MCF 10A (cell line): Measurements from ENCODE around the gene PRRX1. TPM values are rescaled to one million over a fixed set of nuclear protein-coding genes. Genes with fewer than 3 reads are reported as not detected.

Experiments
- BruUV-seq: library from RNA; stranded (reverse); fragments of 400-500 nt; replicated peaks from 2 replicates; lab custom pipeline; 2021; lab: Mats Ljungman, UMichigan
- CTCF ChIA-PET: fragments of 300-600 bp; sonication (Branson Sonifier 250); formaldehyde crosslinking; extraction: SDS; loops from one replicate; lab custom pipeline; 2021; ENCODE audit warnings: antibody characterized with exemption, inconsistent platforms; lab: Yijun Ruan, JAX
- POLR2A ChIA-PET: fragments of 300-600, 350-650 bp; sonication (Branson Sonifier 250); formaldehyde crosslinking; extraction: SDS; loops from one replicate; lab custom pipeline; 2020; ENCODE audit warnings: antibody characterized with exemption, inconsistent platforms; lab: Yijun Ruan, JAX
- DNase-seq: peaks from one replicate; pipeline ENCODE4 v3.0.0-alpha.2; 2018; ENCODE audit not compliant: unreplicated experiment
- H3K27ac Mint-ChIP-seq: one replicate; pipeline ENCODE4 v1.8.0; 2022; ENCODE audit warnings: mild to moderate bottlenecking, low read depth, mixed read lengths; ENCODE audit not compliant: unreplicated experiment
- H3K27me3 Mint-ChIP-seq: one replicate; pipeline ENCODE4 v1.8.0; 2022; ENCODE audit warnings: mixed read lengths; ENCODE audit not compliant: insufficient read depth, unreplicated experiment
- H3K36me3 Mint-ChIP-seq: one replicate; pipeline ENCODE4 v1.8.0; 2022; ENCODE audit warnings: mild to moderate bottlenecking, moderate library complexity, mixed read lengths; ENCODE audit not compliant: insufficient read depth, unreplicated experiment
- H3K4me1 Mint-ChIP-seq: one replicate; pipeline ENCODE4 v1.8.0; 2022; ENCODE audit warnings: mixed read lengths; ENCODE audit not compliant: insufficient read depth, unreplicated experiment
- H3K4me3 Mint-ChIP-seq: one replicate; pipeline ENCODE4 v1.8.0; 2022; ENCODE audit warnings: mild to moderate bottlenecking, moderate library complexity, mixed read lengths; ENCODE audit not compliant: unreplicated experiment
- H3K9me3 Mint-ChIP-seq: one replicate; pipeline ENCODE4 v1.8.0; 2022; ENCODE audit warnings: mixed read lengths; ENCODE audit not compliant: unreplicated experiment
- intact Hi-C: fragments of 100-400 bp; cut with micrococcal nuclease; formaldehyde crosslinking; loops from 2 replicates; pipeline ENCODE4 v1.14.1; 2022
- total RNA-seq: library from RNA; stranded (reverse); gene quantifications from 2 replicates; pipeline ENCODE4 v1.2.3, GENCODE V29; 2022
- TF ChIP-seq, protein P1 (sequence below): fragments of 200-600 bp; IDR thresholded peaks from one replicate; pipeline ENCODE4 v1.8.0; 2022; ENCODE audit warnings: antibody characterized with exemption, mild to moderate bottlenecking; ENCODE audit not compliant: unreplicated experiment

The PRRX1 gene
- total RNA-seq, 1 experiment from 2014 or later: not detected

- H3K4me1 Mint-ChIP-seq: no peaks in the 10 kb centered on the region
- H3K27me3 Mint-ChIP-seq: no peaks in the 10 kb centered on the region
- no peak overlapping the region for H3K4me3 Mint-ChIP-seq
- TF ChIP-seq, protein P1, sequence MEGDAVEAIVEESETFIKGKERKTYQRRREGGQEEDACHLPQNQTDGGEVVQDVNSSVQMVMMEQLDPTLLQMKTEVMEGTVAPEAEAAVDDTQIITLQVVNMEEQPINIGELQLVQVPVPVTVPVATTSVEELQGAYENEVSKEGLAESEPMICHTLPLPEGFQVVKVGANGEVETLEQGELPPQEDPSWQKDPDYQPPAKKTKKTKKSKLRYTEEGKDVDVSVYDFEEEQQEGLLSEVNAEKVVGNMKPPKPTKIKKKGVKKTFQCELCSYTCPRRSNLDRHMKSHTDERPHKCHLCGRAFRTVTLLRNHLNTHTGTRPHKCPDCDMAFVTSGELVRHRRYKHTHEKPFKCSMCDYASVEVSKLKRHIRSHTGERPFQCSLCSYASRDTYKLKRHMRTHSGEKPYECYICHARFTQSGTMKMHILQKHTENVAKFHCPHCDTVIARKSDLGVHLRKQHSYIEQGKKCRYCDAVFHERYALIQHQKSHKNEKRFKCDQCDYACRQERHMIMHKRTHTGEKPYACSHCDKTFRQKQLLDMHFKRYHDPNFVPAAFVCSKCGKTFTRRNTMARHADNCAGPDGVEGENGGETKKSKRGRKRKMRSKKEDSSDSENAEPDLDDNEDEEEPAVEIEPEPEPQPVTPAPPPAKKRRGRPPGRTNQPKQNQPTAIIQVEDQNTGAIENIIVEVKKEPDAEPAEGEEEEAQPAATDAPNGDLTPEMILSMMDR: no peak
- no TSS peak for BruUV-seq
- ChIA-PET CTCF (interaction anchor here (0.6 to 2.1 kb wide), 4 partner anchors 14 to 255 kb away, joined by 3 to 13 read pairs (median 4); no protein-coding TSS in a partner anchor), POLR2A (interaction anchor here (0.6 kb wide), 1 partner anchor 1041 kb away, joined by 3 read pairs; no protein-coding TSS in a partner anchor)
- no peak for DNase-seq
- H3K36me3 Mint-ChIP-seq: no peaks in the 10 kb centered on the region
- intact Hi-C loops: no loop called here
- no peaks in the 10 kb centered on the region for H3K9me3 Mint-ChIP-seq
- H3K27ac Mint-ChIP-seq: no peak overlapping the region
Observed at GRCh38 chr1:170674986-170675385, 11.1 kb downstream of the PRRX1 start.

DNA sequence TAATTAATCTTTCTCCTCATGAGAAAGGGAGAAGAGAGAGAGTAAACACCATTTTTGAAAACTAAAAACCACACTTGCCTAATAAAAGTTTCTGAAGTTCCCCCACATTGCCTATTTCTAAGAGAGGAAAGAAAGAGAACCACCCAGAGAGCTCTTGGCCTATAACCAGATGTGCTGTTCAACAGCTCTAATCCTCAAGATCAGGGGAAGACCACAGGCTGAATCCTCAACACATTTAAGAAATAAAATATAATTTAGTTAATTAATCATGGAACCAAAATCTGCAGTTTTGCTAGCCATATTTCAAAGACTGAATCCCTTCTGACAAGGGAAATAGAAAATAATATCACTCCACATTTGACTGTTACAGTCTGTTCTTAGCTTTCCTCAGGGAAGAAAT is 11.9 kb downstream of the PRRX1 start:
- Mint-ChIP-seq H3K36me3 (no peaks in the 10 kb centered on the region), H3K9me3 (no peaks in the 10 kb centered on the region), H3K4me3 (no peak overlapping the region), H3K4me1 (peaks cover 4% of the 10 kb centered on the region), H3K27ac (no peak overlapping the region), H3K27me3 (no peaks in the 10 kb centered on the region)
- POLR2A ChIA-PET: no interaction called here
- no peak for DNase-seq
- intact Hi-C loops: no loop called here
- BruUV-seq: no TSS peak
- CTCF ChIA-PET: interaction anchor here (0.9 to 2.1 kb wide), 3 partner anchors 13 to 746 kb away, joined by 3 to 13 read pairs (median 4); no protein-coding TSS in a partner anchor
- TF ChIP-seq, protein P1: no peak

GRCh38 chr1:170676628-170677027 is 12.7 kb downstream of the PRRX1 start:
- POLR2A ChIA-PET: no interaction called here
- TF ChIP-seq, protein P1: no peak

GRCh38 chr1:170678027-170678600 is 14.2 kb downstream of the PRRX1 start:
- CTCF ChIA-PET: interaction anchor here (1.2 kb wide), 1 partner anchor 87 kb away, joined by 3 read pairs; no protein-coding TSS in a partner anchor
- H3K27me3 Mint-ChIP-seq: no peaks in the 10 kb centered on the region

More at GRCh38 chr1:170676628-170677027, 12.7 kb downstream of the PRRX1 start:
- no peak for DNase-seq
- intact Hi-C loops: no loop called here
- H3K27ac Mint-ChIP-seq: no peak overlapping the region
- H3K36me3 Mint-ChIP-seq: no peaks in the 10 kb centered on the region
- no peaks in the 10 kb centered on the region for H3K27me3 Mint-ChIP-seq
- H3K4me3 Mint-ChIP-seq: no peak overlapping the region
- H3K4me1 Mint-ChIP-seq: peaks cover 4% of the 10 kb centered on the region
- H3K9me3 Mint-ChIP-seq: no peaks in the 10 kb centered on the region
- no TSS peak for BruUV-seq
- CTCF ChIA-PET: interaction anchor here (0.9 to 2.1 kb wide), 3 partner anchors 13 to 747 kb away, joined by 3 to 13 read pairs (median 4); no protein-coding TSS in a partner anchor

More at GRCh38 chr1:170678027-170678600, 14.2 kb downstream of the PRRX1 start:
- no TSS peak for BruUV-seq
- Mint-ChIP-seq H3K4me3 (no peak overlapping the region), H3K27ac (no peak overlapping the region), H3K9me3 (no peaks in the 10 kb centered on the region), H3K36me3 (no peaks in the 10 kb centered on the region), H3K4me1 (peaks cover 4% of the 10 kb centered on the region)
- POLR2A ChIA-PET: no interaction called here
- intact Hi-C loops: no loop called here
- DNase-seq: no peak
- TF ChIP-seq, protein P1: no peak
